Measurements from ENCODE around the gene TTC39A. TPM values are rescaled to one million over a fixed set of nuclear protein-coding genes. Genes with fewer than 3 reads are reported as not detected.

The TTC39A gene
- total and polyA plus RNA-seq, 8 donors: 10.5 to 28.4 (median 16.0) TPM

GRCh38 chr1:51295926-51296325 is 34.4 kb downstream of the TTC39A start:
- H3K4me1 ChIP-seq: peaks cover 0 to 3% (median 3%) of the 10 kb centered on the region in 3 donors
- no peak for ATAC-seq
- no peaks in the 10 kb centered on the region for H3K9me3 ChIP-seq
- intact Hi-C loops (cut with DNase I): no loop called here
- H3K27me3 ChIP-seq: no peaks in the 10 kb centered on the region
- WGBS, 2 donors: 78 to 80% methylated on average over 17 of the region's 17 CpGs
- H3K27ac ChIP-seq: no peak overlapping the region
- FAIRE-seq: no peak
- TF ChIP-seq CTCF (IDR thresholded peaks at IDR 0.05): no peak
- H3K4me3 ChIP-seq: no peak overlapping the region
- H3K36me3 ChIP-seq: no peaks in the 10 kb centered on the region
- DNase-seq: no peak

DNA sequence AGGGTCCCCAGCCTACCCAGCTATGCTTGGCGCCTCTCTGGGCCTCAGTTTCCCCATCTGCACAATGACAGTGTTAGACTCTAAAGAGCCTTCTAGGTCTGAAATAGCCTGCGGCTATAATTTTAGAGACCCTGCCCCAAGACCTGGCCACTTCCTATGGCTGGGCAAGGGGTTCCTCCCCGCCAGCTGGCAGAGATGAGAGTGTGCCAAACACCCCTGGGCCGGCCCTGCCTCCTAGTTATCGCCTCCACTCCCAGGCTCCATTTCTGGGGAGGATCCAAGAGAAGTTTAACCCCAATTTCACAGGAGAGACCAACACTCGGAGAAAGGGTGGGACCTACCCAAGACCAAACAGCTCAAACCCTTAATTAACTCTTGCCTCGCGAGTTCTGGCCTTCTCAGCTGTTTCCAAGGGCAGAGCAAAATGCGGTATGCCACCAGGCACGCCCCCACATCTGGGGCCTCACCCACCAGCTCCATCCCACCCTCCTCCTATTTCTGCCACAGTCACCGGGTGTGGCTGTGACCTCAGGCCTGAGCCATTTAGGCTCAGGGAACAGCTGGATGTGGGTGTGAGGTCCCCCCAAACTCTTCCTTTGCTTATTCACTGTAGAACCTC is 35.7 kb downstream of the TTC39A start:
- FAIRE-seq (no peak), DNase-seq (peak in 1 of 6 donors; percentile 4), ATAC-seq (no peak)
- intact Hi-C loops (cut with DNase I): no loop called here
- Histone ChIP-seq H3K4me3 (no peak overlapping the region), H3K9me3 (no peaks in the 10 kb centered on the region), H3K27me3 (no peaks in the 10 kb centered on the region), H3K27ac (no peak overlapping the region), H3K4me1 (peaks cover 0 to 3% (median 3%) of the 10 kb centered on the region in 3 donors), H3K36me3 (no peaks in the 10 kb centered on the region)
- no peak for TF ChIP-seq CTCF (IDR thresholded peaks at IDR 0.05)
- WGBS, 2 donors: 67 to 70% methylated on average over 11 of the region's 11 CpGs

DNA sequence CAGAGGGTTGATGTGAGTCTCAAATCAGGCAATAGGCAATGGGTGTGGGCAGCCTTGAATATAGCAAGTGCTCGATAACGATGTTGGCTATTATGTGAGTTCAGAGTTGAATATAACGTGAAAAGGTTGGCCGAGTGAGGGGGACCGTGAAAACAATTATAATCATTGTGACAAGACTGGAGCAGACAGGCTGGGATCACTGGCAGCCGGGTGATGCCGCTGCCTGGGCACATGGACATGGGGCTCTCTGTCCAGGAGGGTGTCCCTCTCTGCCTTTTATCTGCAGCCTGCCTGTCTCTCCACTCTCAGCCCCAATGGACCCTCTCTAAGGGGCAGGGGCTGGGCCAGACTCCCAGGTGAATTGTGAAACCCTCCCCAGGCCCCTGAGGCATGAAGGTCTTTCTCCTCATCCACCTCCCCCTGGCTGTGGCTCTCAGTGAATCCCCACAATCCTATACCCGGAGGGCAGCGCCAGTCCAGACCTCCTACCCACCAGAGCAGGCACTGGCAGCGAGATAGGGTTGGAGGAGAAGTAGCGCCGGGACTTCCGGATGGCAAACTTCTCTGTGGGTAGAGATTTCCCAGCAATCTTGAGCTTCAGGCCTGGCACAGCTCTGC is 36.4 kb downstream of the TTC39A start:
- no peak overlapping the region for H3K4me3 ChIP-seq
- no peaks in the 10 kb centered on the region for H3K36me3 ChIP-seq
- no peak for TF ChIP-seq CTCF (IDR thresholded peaks at IDR 0.05)
- H3K27me3 ChIP-seq: no peaks in the 10 kb centered on the region
- H3K27ac ChIP-seq: no peak overlapping the region
- ATAC-seq (no peak), DNase-seq (peak in 1 of 6 donors; percentile 6), FAIRE-seq (no peak)
- no peaks in the 10 kb centered on the region for H3K9me3 ChIP-seq
- H3K4me1 ChIP-seq: peaks cover 0 to 3% (median 3%) of the 10 kb centered on the region in 3 donors
- WGBS, 2 donors: 89 to 90% methylated on average over 13 of the region's 13 CpGs
- intact Hi-C loops (cut with DNase I): no loop called here

DNA sequence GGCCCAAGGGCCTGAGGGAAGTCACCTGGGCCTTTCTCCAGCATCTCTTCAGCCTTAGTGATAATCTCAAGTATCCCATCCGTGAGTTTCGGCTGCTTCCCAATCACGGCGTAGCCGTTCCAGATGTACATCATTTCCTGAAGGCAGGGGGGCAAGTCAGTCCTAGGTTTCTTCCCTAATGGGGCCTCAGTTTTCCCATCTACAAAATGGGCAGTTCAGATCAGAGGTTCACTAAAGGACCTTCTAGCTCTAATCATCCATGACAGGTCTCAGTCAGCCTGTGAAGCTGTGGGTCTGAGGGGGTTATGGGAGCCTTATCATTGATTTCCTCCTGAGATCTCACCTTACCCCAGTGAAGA is 39.9 kb downstream of the TTC39A start:
- H3K27me3 ChIP-seq: no peaks in the 10 kb centered on the region
- no peak for DNase-seq
- H3K9me3 ChIP-seq: no peaks in the 10 kb centered on the region
- no peak for TF ChIP-seq CTCF (IDR thresholded peaks at IDR 0.05)
- no peaks in the 10 kb centered on the region for H3K36me3 ChIP-seq
- no peaks in the 10 kb centered on the region for H3K4me1 ChIP-seq
- H3K27ac ChIP-seq: no peak overlapping the region
- H3K4me3 ChIP-seq: no peak overlapping the region
- intact Hi-C loops (cut with DNase I): no loop called here
- WGBS, 2 donors: 97 to 98% methylated on average over 5 of the region's 5 CpGs
- ATAC-seq: no peak
- no peak for FAIRE-seq

Data from pancreas (tissue), 10 donors.